OCI-LY3 (cell line): ENCODE data around the gene BLMH.

ENCODE experiments used
- H2AFZ ChIP-seq: fragments of 200-600, 300-600 bp; shearing (Covaris generic); 2 replicates; pipeline ENCODE4 v1.6.0; 2014; ENCODE audit warnings: antibody characterized with exemption, low read depth, low read length
- H3K27ac ChIP-seq: fragments of 200-600, 300-600 bp; sonication (generic); 2 replicates; pipeline ENCODE4 v1.5.1; 2014; ENCODE audit warnings: mild to moderate bottlenecking, low read length, moderate library complexity, mixed read lengths
- H3K27me3 ChIP-seq: fragments of 200-600, 300-600 bp; sonication (generic); 2 replicates; pipeline ENCODE4 v1.6.1; 2014; ENCODE audit warnings: low read depth, low read length, mixed read lengths
- H3K36me3 ChIP-seq: fragments of 200-600, 300-600 bp; sonication (generic); replicated peaks from 2 replicates; pipeline ENCODE3; 2014; ENCODE audit warnings: low read depth, low read length, mixed read lengths
- H3K4me1 ChIP-seq: fragments of 300-600, 200-600 bp; sonication (generic); 2 replicates; pipeline ENCODE4 v1.6.1; 2014; ENCODE audit warnings: low read length, mixed read lengths
- H3K4me2 ChIP-seq: fragments of 200-600, 300-600 bp; sonication (generic); 2 replicates; pipeline ENCODE4 v1.6.1; 2014; ENCODE audit warnings: low read length, mixed read lengths
- H3K4me3 ChIP-seq: fragments of 300-600, 200-600 bp; sonication (generic); 2 replicates; pipeline ENCODE4 v1.5.1; 2014; ENCODE audit warnings: antibody characterized with exemption, mild to moderate bottlenecking, low read length, moderate library complexity
- H3K79me2 ChIP-seq: fragments of 300-600, 200-600 bp; shearing (Covaris generic); 2 replicates; pipeline ENCODE4 v1.6.1; 2014; ENCODE audit warnings: mild to moderate bottlenecking, low read length, mixed read lengths
- H3K9ac ChIP-seq: fragments of 300-600, 200-600 bp; shearing (Covaris generic); 2 replicates; pipeline ENCODE4 v1.6.0; 2014; ENCODE audit warnings: mild to moderate bottlenecking, low read length, moderate library complexity
- H3K9me3 ChIP-seq: fragments of 200-600, 300-600 bp; shearing (Covaris generic); 2 replicates; pipeline ENCODE4 v1.6.1; 2014; ENCODE audit warnings: low read length, mixed read lengths; ENCODE audit not compliant: insufficient read depth
- H4K20me1 ChIP-seq: fragments of 200-600, 300-600 bp; sonication (generic); 2 replicates; pipeline ENCODE4 v1.6.1; 2016; ENCODE audit warnings: low read length, mixed read lengths; ENCODE audit not compliant: insufficient read depth
- EZH2phosphoT487 ChIP-seq: fragments of 200-600 bp; shearing (Covaris generic); IDR thresholded peaks from 2 replicates; pipeline ENCODE4 v1.6.1; 2018; ENCODE audit warnings: antibody characterized with exemption, mixed run types, low read depth
- TF ChIP-seq, protein P1 (sequence below): fragments of 200-600, 300-600 bp; sonication (generic); IDR thresholded peaks from 2 replicates; pipeline ENCODE4 v1.5.1; 2014; ENCODE audit warnings: antibody characterized with exemption, low read length, low read depth

Gene BLMH

DNA sequence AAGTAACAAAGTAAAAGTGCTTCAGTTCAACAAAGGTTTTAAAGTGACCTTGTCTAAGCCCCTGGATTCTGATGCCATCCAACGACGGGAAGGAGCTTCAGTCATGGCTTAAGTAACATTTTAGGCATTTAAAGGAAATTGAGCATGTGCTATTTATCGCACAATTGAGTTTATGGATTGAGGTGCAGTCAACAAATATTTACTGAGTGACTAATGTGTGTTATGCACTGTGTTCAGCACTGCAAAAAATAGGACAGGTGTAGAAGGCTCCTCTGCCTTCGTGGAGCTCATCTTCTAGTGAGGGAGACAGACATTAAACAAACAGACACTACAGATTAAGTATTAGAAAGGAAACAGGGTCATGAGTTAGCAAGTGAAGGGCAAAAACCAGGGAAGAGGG is 29.6 kb upstream of the BLMH start:
- H3K27me3 ChIP-seq, result peaks cover 19% of the 10 kb centered on the region
- no peaks in the 10 kb centered on the region for H3K36me3 ChIP-seq
- H2AFZ ChIP-seq, result no peak overlapping the region
- H3K4me3 ChIP-seq, result no peak overlapping the region
- peaks cover 21% of the 10 kb centered on the region for H3K4me1 ChIP-seq
- H3K79me2 ChIP-seq, result no peaks in the 10 kb centered on the region
- H3K27ac ChIP-seq, result no peak overlapping the region
- H3K9ac ChIP-seq, result no peak overlapping the region
- no peaks in the 10 kb centered on the region for H4K20me1 ChIP-seq
- peaks cover 4% of the 10 kb centered on the region; the same call in 1 of the 2 replicates for H3K9me3 ChIP-seq
- no peak overlapping the region for H3K4me2 ChIP-seq
- TF ChIP-seq EZH2phosphoT487, result no peak
- TF ChIP-seq, protein P1, sequence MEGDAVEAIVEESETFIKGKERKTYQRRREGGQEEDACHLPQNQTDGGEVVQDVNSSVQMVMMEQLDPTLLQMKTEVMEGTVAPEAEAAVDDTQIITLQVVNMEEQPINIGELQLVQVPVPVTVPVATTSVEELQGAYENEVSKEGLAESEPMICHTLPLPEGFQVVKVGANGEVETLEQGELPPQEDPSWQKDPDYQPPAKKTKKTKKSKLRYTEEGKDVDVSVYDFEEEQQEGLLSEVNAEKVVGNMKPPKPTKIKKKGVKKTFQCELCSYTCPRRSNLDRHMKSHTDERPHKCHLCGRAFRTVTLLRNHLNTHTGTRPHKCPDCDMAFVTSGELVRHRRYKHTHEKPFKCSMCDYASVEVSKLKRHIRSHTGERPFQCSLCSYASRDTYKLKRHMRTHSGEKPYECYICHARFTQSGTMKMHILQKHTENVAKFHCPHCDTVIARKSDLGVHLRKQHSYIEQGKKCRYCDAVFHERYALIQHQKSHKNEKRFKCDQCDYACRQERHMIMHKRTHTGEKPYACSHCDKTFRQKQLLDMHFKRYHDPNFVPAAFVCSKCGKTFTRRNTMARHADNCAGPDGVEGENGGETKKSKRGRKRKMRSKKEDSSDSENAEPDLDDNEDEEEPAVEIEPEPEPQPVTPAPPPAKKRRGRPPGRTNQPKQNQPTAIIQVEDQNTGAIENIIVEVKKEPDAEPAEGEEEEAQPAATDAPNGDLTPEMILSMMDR, result no peak

- no peak overlapping the region for H3K4me2 ChIP-seq
- H3K27ac ChIP-seq, result no peak overlapping the region
- peaks cover 9% of the 10 kb centered on the region for H3K27me3 ChIP-seq
- no peak overlapping the region for H2AFZ ChIP-seq
- no peaks in the 10 kb centered on the region for H4K20me1 ChIP-seq
- H3K9me3 ChIP-seq, result no peaks in the 10 kb centered on the region
- H3K4me3 ChIP-seq, result no peak overlapping the region
- H3K36me3 ChIP-seq, result no peaks in the 10 kb centered on the region
- H3K79me2 ChIP-seq, result no peaks in the 10 kb centered on the region
- no peak overlapping the region for H3K9ac ChIP-seq
- H3K4me1 ChIP-seq, result peaks cover 4% of the 10 kb centered on the region
- no peak for TF ChIP-seq EZH2phosphoT487
- TF ChIP-seq, protein P1, result no peak
These were observed 26.4 kb upstream of the BLMH start for GRCh38 chr17:30318155-30318554.

DNA sequence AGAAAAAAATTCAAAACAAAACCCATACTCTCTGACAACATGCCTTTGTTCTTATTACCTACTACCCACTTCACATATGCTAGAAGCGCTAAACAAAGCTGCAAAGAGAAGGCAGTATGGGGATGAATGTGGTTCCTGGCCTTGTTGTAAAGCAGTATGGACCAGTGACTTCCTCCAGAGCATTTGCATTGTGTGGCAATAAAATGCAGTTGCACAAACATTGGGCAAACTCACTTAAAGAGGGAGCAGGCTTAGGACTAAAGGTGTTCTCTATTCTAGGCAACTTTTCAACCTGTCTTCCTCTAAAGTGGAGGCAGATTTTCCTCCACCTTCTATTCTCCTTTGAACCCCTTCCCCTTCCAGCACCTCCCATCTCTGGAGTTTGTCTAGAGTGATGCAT is 25.0 kb upstream of the BLMH start:
- Histone ChIP-seq H3K36me3 (no peaks in the 10 kb centered on the region), H3K79me2 (no peaks in the 10 kb centered on the region), H3K27ac (no peak overlapping the region), H3K4me3 (no peak overlapping the region), H3K27me3 (peaks cover 16% of the 10 kb centered on the region), H3K9me3 (no peaks in the 10 kb centered on the region), H3K4me1 (no peaks in the 10 kb centered on the region), H4K20me1 (no peaks in the 10 kb centered on the region), H3K4me2 (no peak overlapping the region), H2AFZ (no peak overlapping the region), H3K9ac (no peak overlapping the region)
- TF ChIP-seq, protein P1, result no peak
- no peak for TF ChIP-seq EZH2phosphoT487

GRCh38 chr17:30315106-30315505 is 23.4 kb upstream of the BLMH start:
- Histone ChIP-seq H3K27ac (no peak overlapping the region), H3K4me2 (no peak overlapping the region), H3K9ac (no peak overlapping the region), H3K79me2 (no peaks in the 10 kb centered on the region), H3K27me3 (peaks cover 16% of the 10 kb centered on the region), H3K9me3 (no peaks in the 10 kb centered on the region), H3K36me3 (no peaks in the 10 kb centered on the region), H4K20me1 (no peaks in the 10 kb centered on the region), H3K4me3 (no peak overlapping the region), H3K4me1 (no peaks in the 10 kb centered on the region), H2AFZ (no peak overlapping the region)
- no peak for TF ChIP-seq EZH2phosphoT487
- TF ChIP-seq, protein P1, result no peak
